A549 treated with Hydrocortisone at 1 μM for 4 hours (cell line): ENCODE data around the gene TRANK1. TPM values are rescaled to one million over a fixed set of nuclear protein-coding genes. Genes with fewer than 3 reads are reported as not detected.

Experiments used
- total RNA-seq: library from RNA; stranded (reverse); fragments of 200-300 nt; extraction: Qiagen RNA extraction; gene quantifications from 5 replicates; pipeline ENCODE4 v1.2.3, GENCODE V29; 2022

TRANK1 gene
- total RNA-seq = 0.74 to 2.4 TPM (median 1.2 TPM) in 5 replicates

DNA sequence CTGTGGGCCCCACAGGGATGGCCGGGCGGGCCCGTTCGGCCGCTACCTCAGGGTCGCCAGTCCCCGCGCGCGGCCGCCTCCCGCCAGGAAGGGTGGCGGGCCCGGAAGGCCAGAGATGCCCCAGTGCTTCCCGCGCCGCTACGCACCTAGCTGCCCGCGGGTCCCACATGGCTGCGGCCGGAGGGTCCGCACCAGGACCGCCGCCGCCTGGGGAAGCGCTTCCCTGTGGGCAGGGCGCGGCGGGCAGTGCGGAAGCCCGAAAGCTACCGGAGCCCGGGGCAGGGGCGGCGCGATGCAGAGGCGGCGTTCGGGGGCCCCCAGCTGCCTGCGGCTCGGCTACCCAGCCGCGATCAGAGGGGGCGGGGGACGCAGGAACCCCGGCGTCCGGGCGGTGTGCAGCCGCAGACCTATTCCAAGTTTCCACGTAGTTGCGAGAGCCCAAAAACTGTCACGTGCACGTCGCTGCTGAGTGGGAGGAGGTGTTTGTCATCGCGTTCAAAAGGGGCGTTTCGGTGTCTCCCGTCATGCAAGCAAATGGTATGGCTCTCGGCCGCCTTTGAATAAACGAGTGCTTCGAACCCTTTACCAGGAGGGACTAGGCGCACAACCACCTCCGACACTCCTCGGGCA is at the start of gene TRANK1:
TRANK1 (minus strand) TSS at position 414 of the 630 bp plus-strand sequence; CDS start at position 169, 245 bp downstream.

DNA sequence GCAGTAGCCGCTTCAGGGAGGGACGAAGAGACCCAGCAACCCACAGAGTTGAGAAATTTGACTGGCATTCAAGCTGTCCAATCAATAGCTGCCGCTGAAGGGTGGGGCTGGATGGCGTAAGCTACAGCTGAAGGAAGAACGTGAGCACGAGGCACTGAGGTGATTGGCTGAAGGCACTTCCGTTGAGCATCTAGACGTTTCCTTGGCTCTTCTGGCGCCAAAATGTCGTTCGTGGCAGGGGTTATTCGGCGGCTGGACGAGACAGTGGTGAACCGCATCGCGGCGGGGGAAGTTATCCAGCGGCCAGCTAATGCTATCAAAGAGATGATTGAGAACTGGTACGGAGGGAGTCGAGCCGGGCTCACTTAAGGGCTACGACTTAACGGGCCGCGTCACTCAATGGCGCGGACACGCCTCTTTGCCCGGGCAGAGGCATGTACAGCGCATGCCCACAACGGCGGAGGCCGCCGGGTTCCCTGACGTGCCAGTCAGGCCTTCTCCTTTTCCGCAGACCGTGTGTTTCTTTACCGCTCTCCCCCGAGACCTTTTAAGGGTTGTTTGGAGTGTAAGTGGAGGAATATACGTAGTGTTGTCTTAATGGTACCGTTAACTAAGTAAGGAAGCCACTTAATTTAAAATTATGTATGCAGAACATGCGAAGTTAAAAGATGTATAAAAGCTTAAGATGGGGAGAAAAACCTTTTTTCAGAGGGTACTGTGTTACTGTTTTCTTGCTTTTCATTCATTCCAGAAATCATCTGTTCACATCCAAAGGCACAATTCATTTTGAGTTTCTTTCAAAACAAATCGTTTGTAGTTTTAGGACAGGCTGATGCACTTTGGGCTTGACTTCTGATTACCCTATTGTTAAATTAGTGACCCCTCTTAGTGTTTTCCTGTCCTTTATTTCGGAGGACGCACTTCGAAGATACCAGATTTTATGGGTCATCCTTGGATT is 48.8 kb upstream of the TRANK1 start, which contains the start of gene MLH1:
MLH1 (plus strand) TSS at position 193 of the 958 bp plus-strand sequence; CDS start at position 223, 30 bp downstream.

DNA sequence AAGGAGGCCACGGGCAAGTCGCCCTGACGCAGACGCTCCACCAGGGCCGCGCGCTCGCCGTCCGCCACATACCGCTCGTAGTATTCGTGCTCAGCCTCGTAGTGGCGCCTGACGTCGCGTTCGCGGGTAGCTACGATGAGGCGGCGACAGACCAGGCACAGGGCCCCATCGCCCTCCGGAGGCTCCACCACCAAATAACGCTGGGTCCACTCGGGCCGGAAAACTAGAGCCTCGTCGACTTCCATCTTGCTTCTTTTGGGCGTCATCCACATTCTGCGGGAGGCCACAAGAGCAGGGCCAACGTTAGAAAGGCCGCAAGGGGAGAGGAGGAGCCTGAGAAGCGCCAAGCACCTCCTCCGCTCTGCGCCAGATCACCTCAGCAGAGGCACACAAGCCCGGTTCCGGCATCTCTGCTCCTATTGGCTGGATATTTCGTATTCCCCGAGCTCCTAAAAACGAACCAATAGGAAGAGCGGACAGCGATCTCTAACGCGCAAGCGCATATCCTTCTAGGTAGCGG is 48.0 kb upstream of the TRANK1 start, which contains the start of gene EPM2AIP1:
EPM2AIP1 (minus strand) TSS at position 326 of the 520 bp plus-strand sequence; CDS start at position 272, 54 bp downstream.

Other genes starting within 250 kb of the TRANK1 start
- gene DCLK3, start 180.5 kb downstream of the TRANK1 start, total RNA-seq = not detected in 5 replicates
- gene EPM2AIP1, start 48.1 kb upstream of the TRANK1 start, total RNA-seq = 5.1 to 6.9 TPM (median 5.9 TPM) in 5 replicates
- 30.1 to 39.6 TPM (median 32.9 TPM) in 5 replicates for gene MLH1, start 48.5 kb upstream of the TRANK1 start, total RNA-seq
- 53.5 to 65.6 TPM (median 57.5 TPM) in 5 replicates for gene LRRFIP2, start 229.5 kb upstream of the TRANK1 start, total RNA-seq